Trophoblast cell (in vitro differentiated cells and primary cell): ENCODE results near the gene NLRC3.

Experiments used
- DNase-seq, 2 donors: peaks; one replicate each; pipeline ENCODE4 v3.0.0-alpha.2; 2016
- H2AFZ ChIP-seq: 2 replicates; pipeline ENCODE4 v1.6.1; 2013; ENCODE audit warnings: low read length, moderate library complexity, mild to moderate bottlenecking; ENCODE audit not compliant: insufficient read depth, poor library complexity
- H2AK5ac ChIP-seq: 2 replicates; pipeline ENCODE4 v1.6.1; 2013; ENCODE audit warnings: mild to moderate bottlenecking, low read length
- H2BK120ac ChIP-seq: 2 replicates; pipeline ENCODE4 v1.6.1; 2013; ENCODE audit warnings: low read length, mild to moderate bottlenecking, moderate library complexity; ENCODE audit not compliant: insufficient read depth, poor library complexity
- H2BK12ac ChIP-seq: 2 replicates; pipeline ENCODE4 v1.6.1; 2013; ENCODE audit warnings: mild to moderate bottlenecking, low read length, moderate library complexity
- H2BK5ac ChIP-seq: 2 replicates; pipeline ENCODE4 v1.6.1; 2013; ENCODE audit warnings: low read length, low read depth, moderate library complexity, mild to moderate bottlenecking; ENCODE audit not compliant: poor library complexity
- H3K14ac ChIP-seq: 2 replicates; pipeline ENCODE4 v1.6.1; 2013; ENCODE audit warnings: mild to moderate bottlenecking, low read length
- H3K18ac ChIP-seq: 2 replicates; pipeline ENCODE4 v1.6.1; 2013; ENCODE audit warnings: mild to moderate bottlenecking, low read length
- H3K23ac ChIP-seq: 2 replicates; pipeline ENCODE4 v1.6.1; 2013; ENCODE audit warnings: low read length
- H3K27ac ChIP-seq: 2 replicates; pipeline ENCODE4 v1.5.1; 2013; ENCODE audit warnings: low read depth, mild to moderate bottlenecking, inconsistent platforms, low read length, moderate library complexity
- H3K27me3 ChIP-seq: 2 replicates; pipeline ENCODE4 v1.6.1; 2013; ENCODE audit warnings: inconsistent platforms, mild to moderate bottlenecking, low read length, moderate library complexity; ENCODE audit not compliant: insufficient read depth
- H3K36me3 ChIP-seq, 2 experiments: 1 replicate in 1 of 2; 2 replicates in 1 of 2; pipeline ENCODE4 v1.6.1; 2013; ENCODE audit warnings: low read length in 2 of 2, mild to moderate bottlenecking in 2 of 2, moderate library complexity in 1 of 2; ENCODE audit not compliant: insufficient read depth in 2 of 2, control insufficient read depth in 1 of 2
- H3K4ac ChIP-seq: 2 replicates; pipeline ENCODE4 v1.6.1; 2013; ENCODE audit warnings: low read depth, mild to moderate bottlenecking, low read length, moderate library complexity
- H3K4me1 ChIP-seq, 2 experiments: 1 replicate in 1 of 2; 2 replicates in 1 of 2; pipeline ENCODE4 v1.6.1; 2013; ENCODE audit warnings: low read length in 2 of 2, mild to moderate bottlenecking in 2 of 2, moderate library complexity in 1 of 2; ENCODE audit not compliant: insufficient read depth in 2 of 2, control insufficient read depth in 1 of 2
- H3K4me2 ChIP-seq: 2 replicates; pipeline ENCODE4 v1.6.1; 2013; ENCODE audit warnings: inconsistent platforms, mild to moderate bottlenecking, low read length, moderate library complexity
- H3K4me3 ChIP-seq: 2 replicates; pipeline ENCODE4 v1.5.1; 2013; ENCODE audit warnings: mild to moderate bottlenecking, low read depth, low read length, inconsistent platforms
- H3K79me1 ChIP-seq: one replicate; pipeline ENCODE4 v1.6.1; 2013; ENCODE audit warnings: low read length
- H3K79me2 ChIP-seq: 2 replicates; pipeline ENCODE4 v1.6.1; 2013; ENCODE audit warnings: low read length, mild to moderate bottlenecking; ENCODE audit not compliant: control insufficient read depth, insufficient read depth, poor library complexity
- H3K9ac ChIP-seq: 2 replicates; pipeline ENCODE4 v1.6.1; 2013; ENCODE audit warnings: mild to moderate bottlenecking, low read length
- H3K9me3 ChIP-seq: 2 replicates; pipeline ENCODE4 v1.6.1; 2013; ENCODE audit warnings: low read depth, mild to moderate bottlenecking, control low read depth, inconsistent platforms, low read length; ENCODE audit not compliant: insufficient read depth
- H4K12ac ChIP-seq: 2 replicates; pipeline ENCODE4 v1.6.1; 2013; ENCODE audit warnings: low read depth, mild to moderate bottlenecking, low read length, moderate library complexity
- H4K8ac ChIP-seq: 2 replicates; pipeline ENCODE4 v1.6.1; 2013; ENCODE audit warnings: low read depth, mild to moderate bottlenecking, low read length, moderate library complexity
- H4K91ac ChIP-seq: one replicate; pipeline ENCODE4 v1.6.1; 2013; ENCODE audit warnings: low read depth, mild to moderate bottlenecking, low read length, moderate library complexity
- WGBS: extraction: QIAGEN DNeasy Blood & Tissue Kit; methylation state at CpG from one replicate; pipeline ENCODE4 v1.1.7; 2013; ENCODE audit warnings: missing lambda C conversion rate; ENCODE audit not compliant: insufficient read length, insufficient coverage; ENCODE audit errors: extremely low coverage; 5-methylcytosine and 5-hydroxymethylcytosine counted together

The NLRC3 gene

DNA sequence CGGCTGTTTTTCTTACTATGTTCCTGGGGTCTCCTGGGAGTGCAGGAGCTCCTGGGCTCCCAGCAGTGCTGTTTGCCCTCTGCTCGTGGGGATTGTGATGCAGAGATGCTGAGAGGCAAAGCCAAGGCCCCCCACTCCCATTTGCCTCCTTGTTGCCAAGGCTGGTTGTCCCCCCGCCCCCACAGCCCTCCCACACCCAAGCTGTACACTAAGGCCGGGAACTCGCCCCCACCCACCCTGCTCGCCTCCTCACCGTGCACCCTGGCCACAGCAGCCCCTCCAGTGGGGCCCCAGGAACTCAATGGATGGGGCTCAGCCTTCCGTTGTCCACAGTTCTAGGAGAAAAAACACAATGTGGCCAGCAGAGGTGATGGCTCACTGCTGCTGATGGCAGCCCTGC lies 10.2 kb downstream of the NLRC3 start:
- Histone ChIP-seq H2AFZ (no peak overlapping the region), H2BK120ac (no peak overlapping the region), H4K12ac (no peak overlapping the region), H3K18ac (no peak overlapping the region), H2BK12ac (no peak overlapping the region), H3K23ac (no peak overlapping the region), H3K27me3 (no peaks in the 10 kb centered on the region), H3K14ac (no peak overlapping the region), H3K36me3 (no peaks in the 10 kb centered on the region), H2AK5ac (no peak overlapping the region), H2BK5ac (no peak overlapping the region), H3K9ac (no peak overlapping the region), H3K79me1 (no peaks in the 10 kb centered on the region), H3K27ac (no peak overlapping the region), H3K9me3 (peaks cover 9% of the 10 kb centered on the region), H3K4me1 (no peaks in the 10 kb centered on the region), H4K91ac (no peak overlapping the region), H3K4me3 (no peak overlapping the region), H3K4ac (no peak overlapping the region), H4K8ac (no peak overlapping the region), H3K79me2 (no peaks in the 10 kb centered on the region), H3K4me2 (no peak overlapping the region)
- no CpG with 5 or more reads among the region's 8 CpGs for WGBS
- DNase-seq: no peak

DNA sequence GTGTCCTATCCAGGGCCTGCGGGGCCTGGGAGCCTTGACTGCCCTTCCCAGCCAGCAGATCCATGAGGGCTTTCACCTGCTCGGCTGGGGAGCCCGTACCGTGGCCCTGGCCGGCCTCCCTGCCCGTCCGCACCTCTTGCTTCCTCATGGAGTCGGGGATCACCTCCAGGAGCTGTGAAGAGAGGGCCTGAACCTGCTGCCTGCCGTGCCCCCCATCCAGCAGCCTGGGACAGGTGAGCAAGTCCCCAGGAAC lies 12.4 kb downstream of the NLRC3 start:
- Histone ChIP-seq H4K8ac (no peak overlapping the region), H2BK5ac (no peak overlapping the region), H3K79me2 (no peaks in the 10 kb centered on the region)

DNA sequence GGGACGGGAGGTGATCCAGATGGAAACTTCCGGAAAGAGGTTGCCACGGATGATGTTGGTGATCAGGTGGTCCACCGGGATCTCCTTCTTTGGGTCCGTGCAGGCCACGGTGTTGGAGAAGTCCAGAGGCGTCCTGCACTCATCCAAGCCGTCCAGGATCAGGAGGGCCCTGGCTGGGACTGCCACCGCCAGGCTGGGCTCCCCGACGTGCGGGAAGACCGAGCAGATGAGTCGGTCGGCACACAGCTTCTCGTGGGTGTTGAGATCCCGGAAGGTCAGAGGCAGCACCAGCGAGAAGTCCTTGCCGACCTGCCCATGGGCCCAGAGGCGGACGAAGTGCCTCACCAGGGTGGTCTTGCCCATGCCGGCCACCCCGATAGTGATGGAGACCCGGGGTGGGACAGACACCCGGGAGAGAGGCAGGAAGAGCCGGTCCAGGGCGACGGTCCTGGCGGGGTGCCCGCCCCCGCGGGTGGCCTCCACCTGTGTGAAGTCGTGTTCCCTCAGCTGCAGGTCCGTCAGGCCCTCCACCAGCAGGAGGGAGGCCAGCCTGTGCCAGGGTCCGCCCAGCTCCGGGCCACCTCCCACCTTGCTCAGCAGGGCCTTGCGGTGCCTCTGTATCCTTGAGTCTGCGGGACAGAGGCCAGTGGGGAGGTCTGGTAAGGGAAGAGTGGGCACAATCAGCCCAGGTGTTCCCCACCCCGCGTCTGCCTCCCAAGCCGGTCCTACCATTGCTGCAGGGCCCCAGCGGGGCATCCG lies 12.9 kb downstream of the NLRC3 start:
- no peaks in the 10 kb centered on the region for H3K79me2 ChIP-seq
- no peaks in the 10 kb centered on the region for H3K79me1 ChIP-seq
- no CpG with 5 or more reads among the region's 43 CpGs for WGBS
- no peak overlapping the region for H3K9ac ChIP-seq
- H3K14ac ChIP-seq: no peak overlapping the region
- H4K12ac ChIP-seq: no peak overlapping the region
- no peaks in the 10 kb centered on the region for H3K4me1 ChIP-seq
- no peak overlapping the region for H3K27ac ChIP-seq
- no peak overlapping the region for H3K4ac ChIP-seq
- no peaks in the 10 kb centered on the region for H3K36me3 ChIP-seq
- H3K9me3 ChIP-seq: peaks cover 5% of the 10 kb centered on the region
- no peak overlapping the region for H2BK5ac ChIP-seq
- H3K23ac ChIP-seq: no peak overlapping the region
- H3K18ac ChIP-seq: no peak overlapping the region
- H2BK12ac ChIP-seq: no peak overlapping the region
- no peak overlapping the region for H4K8ac ChIP-seq
- H4K91ac ChIP-seq: no peak overlapping the region
- H2BK120ac ChIP-seq: no peak overlapping the region
- H2AFZ ChIP-seq: no peak overlapping the region
- H3K4me3 ChIP-seq: no peak overlapping the region
- DNase-seq: no peak
- no peak overlapping the region for H2AK5ac ChIP-seq
- no peak overlapping the region for H3K4me2 ChIP-seq
- no peaks in the 10 kb centered on the region for H3K27me3 ChIP-seq

More for the DNA sequence above, 12.4 kb downstream of the NLRC3 start:
- Histone ChIP-seq H3K27ac (no peak overlapping the region), H4K12ac (no peak overlapping the region), H3K27me3 (no peaks in the 10 kb centered on the region), H3K79me1 (no peaks in the 10 kb centered on the region), H2AFZ (no peak overlapping the region), H3K4me2 (no peak overlapping the region), H3K4me3 (no peak overlapping the region), H2AK5ac (no peak overlapping the region), H3K4ac (no peak overlapping the region), H3K36me3 (no peaks in the 10 kb centered on the region), H4K91ac (no peak overlapping the region), H3K23ac (no peak overlapping the region), H3K18ac (no peak overlapping the region), H3K9ac (no peak overlapping the region), H3K14ac (no peak overlapping the region), H2BK12ac (no peak overlapping the region), H3K9me3 (peaks cover 5% of the 10 kb centered on the region), H2BK120ac (no peak overlapping the region), H3K4me1 (no peaks in the 10 kb centered on the region)
- no CpG with 5 or more reads among the region's 9 CpGs for WGBS
- no peak for DNase-seq

DNA sequence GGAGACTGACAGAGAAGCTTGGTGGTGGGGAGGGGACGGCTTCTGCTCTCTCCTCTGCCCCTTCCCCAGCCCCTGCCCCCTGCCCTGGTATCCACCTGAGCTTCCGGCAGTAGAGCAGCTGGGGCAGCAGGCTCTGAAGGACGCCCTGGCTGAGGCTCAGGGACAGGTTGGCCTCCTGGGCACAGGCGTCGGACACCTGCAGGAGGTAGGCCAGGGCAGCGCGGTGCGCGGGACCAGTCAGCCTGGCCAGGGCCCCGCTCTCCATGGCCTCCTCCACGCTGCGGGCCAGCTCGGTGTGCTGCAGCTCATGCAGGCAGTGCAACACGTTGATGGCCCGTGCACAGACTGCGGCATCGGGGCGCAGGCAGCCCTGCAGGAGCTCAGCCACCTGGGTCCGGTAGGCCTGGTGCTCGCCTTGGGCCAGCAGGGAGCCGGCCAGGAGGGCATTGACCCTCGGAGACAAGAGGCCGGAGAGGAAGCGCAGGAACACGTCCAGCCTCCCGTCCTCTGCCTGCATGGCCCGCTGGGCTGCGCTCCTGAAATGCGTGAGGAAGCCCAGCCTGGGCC lies 14.2 kb downstream of the NLRC3 start:
- Histone ChIP-seq H3K4me1 (no peaks in the 10 kb centered on the region), H3K23ac (no peak overlapping the region), H3K79me2 (no peaks in the 10 kb centered on the region), H3K27ac (no peak overlapping the region), H3K9me3 (peaks cover 5% of the 10 kb centered on the region), H3K79me1 (no peaks in the 10 kb centered on the region), H3K4me3 (no peak overlapping the region), H4K91ac (no peak overlapping the region), H2AK5ac (no peak overlapping the region), H3K4me2 (no peak overlapping the region), H3K36me3 (no peaks in the 10 kb centered on the region), H3K9ac (no peak overlapping the region), H2BK5ac (no peak overlapping the region), H4K8ac (no peak overlapping the region), H3K14ac (no peak overlapping the region), H2BK12ac (no peak overlapping the region), H2AFZ (no peak overlapping the region), H3K18ac (no peak overlapping the region), H2BK120ac (no peak overlapping the region), H3K27me3 (no peaks in the 10 kb centered on the region), H3K4ac (no peak overlapping the region), H4K12ac (no peak overlapping the region)
- no CpG with 5 or more reads among the region's 29 CpGs for WGBS
- no peak for DNase-seq
